Esophagus squamous epithelium (tissue), 4 donors: ENCODE data around the gene RBM19.

Experiments used
- POLR2A ChIP-seq, 4 donors: fragments of 450-650 bp; IDR thresholded peaks; one replicate each; pipeline ENCODE4 v1.6.1; 2017; ENCODE audit warnings: antibody characterized with exemption in 4 of 4, mild to moderate bottlenecking in 4 of 4, moderate library complexity in 3 of 4
- TF ChIP-seq, protein P1 (sequence below), 6 experiments: fragments of 450-650 bp in 4 of 6; fragments of 200-600 bp in 2 of 6; sonication (generic) in 2 of 6; IDR thresholded peaks; one replicate each; pipeline ENCODE4 v1.5.1; 2016 to 2019; ENCODE audit warnings: antibody characterized with exemption in 6 of 6, mild to moderate bottlenecking in 4 of 6, moderate library complexity in 4 of 6

DNA sequence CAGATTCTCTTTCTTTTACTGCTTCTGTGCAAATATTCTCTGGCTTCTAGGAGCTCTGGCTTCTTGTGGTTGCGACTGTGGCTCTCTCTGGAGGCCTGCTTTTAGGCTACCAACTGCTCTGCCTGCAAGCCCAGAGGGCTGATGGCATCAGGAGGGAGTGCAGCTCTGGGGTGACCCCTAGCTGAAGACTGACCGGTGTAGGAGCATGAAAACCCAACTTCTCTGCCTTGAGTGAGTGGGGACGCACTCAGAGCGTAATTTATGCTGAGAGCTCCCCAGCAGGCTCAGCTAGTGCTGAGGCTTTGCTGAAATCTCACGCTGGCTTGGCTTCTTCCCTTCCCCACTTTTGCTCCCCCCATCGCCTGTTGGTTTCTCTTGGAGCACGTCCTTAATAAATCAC lies 29.9 kb upstream of the RBM19 start:
- TF ChIP-seq, protein P1, sequence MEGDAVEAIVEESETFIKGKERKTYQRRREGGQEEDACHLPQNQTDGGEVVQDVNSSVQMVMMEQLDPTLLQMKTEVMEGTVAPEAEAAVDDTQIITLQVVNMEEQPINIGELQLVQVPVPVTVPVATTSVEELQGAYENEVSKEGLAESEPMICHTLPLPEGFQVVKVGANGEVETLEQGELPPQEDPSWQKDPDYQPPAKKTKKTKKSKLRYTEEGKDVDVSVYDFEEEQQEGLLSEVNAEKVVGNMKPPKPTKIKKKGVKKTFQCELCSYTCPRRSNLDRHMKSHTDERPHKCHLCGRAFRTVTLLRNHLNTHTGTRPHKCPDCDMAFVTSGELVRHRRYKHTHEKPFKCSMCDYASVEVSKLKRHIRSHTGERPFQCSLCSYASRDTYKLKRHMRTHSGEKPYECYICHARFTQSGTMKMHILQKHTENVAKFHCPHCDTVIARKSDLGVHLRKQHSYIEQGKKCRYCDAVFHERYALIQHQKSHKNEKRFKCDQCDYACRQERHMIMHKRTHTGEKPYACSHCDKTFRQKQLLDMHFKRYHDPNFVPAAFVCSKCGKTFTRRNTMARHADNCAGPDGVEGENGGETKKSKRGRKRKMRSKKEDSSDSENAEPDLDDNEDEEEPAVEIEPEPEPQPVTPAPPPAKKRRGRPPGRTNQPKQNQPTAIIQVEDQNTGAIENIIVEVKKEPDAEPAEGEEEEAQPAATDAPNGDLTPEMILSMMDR (IDR thresholded peaks at IDR 0.05): no peak
- TF ChIP-seq POLR2A (IDR thresholded peaks at IDR 0.05): no peak
